Occipital lobe (tissue), 2 donors: ENCODE results near the gene GSTO2. TPM values are rescaled to one million over a fixed set of nuclear protein-coding genes. Genes with fewer than 3 reads are reported as not detected.

Source experiments
- DNase-seq: peaks from one replicate; lab custom pipeline; 2025; lab: John Stamatoyannopoulos, UW
- total RNA-seq: library from RNA; depleted of rRNA; stranded (reverse); fragments of >200 nt; gene quantifications from one replicate; pipeline ENCODE4 v1.2.3, GENCODE V29; 2014

The GSTO2 gene
- total RNA-seq, 1 donor from 2014 or later = 0.62 TPM

- DNase-seq = no peak
These were observed 10.7 kb downstream of the GSTO2 start for GRCh38 chr10:104279550-104280259.

- DNase-seq = no peak
These were observed 12.7 kb downstream of the GSTO2 start for GRCh38 chr10:104281694-104282093.

GRCh38 chr10:104284846-104285245 is 15.9 kb downstream of the GSTO2 start:
- no peak for DNase-seq

GRCh38 chr10:104286939-104287338 is 18.0 kb downstream of the GSTO2 start:
- DNase-seq = no peak

GRCh38 chr10:104288355-104288754 is 19.4 kb downstream of the GSTO2 start:
- no peak for DNase-seq

- peak; percentile 84 for DNase-seq
These were observed 22.5 kb downstream of the GSTO2 start for GRCh38 chr10:104291439-104291951.

GRCh38 chr10:104293011-104293410 is 24.0 kb downstream of the GSTO2 start:
- no peak for DNase-seq

- no peak for DNase-seq
These were observed 24.9 kb downstream of the GSTO2 start for GRCh38 chr10:104293781-104294321.

- DNase-seq = no peak
These were observed 27.9 kb downstream of the GSTO2 start for GRCh38 chr10:104296687-104297436.

- no peak for DNase-seq
These were observed 29.0 kb downstream of the GSTO2 start for GRCh38 chr10:104297697-104298660.

- no peak for DNase-seq
These were observed 30.3 kb downstream of the GSTO2 start for GRCh38 chr10:104299031-104299904.

GRCh38 chr10:104300002-104300735 is 31.2 kb downstream of the GSTO2 start:
- no peak for DNase-seq

- peak; percentile 83 for DNase-seq
These were observed 31.8 kb downstream of the GSTO2 start for GRCh38 chr10:104300736-104301292.

GRCh38 chr10:104301907-104302690 is 33.1 kb downstream of the GSTO2 start:
- no peak for DNase-seq

- no peak for DNase-seq
These were observed 34.8 kb downstream of the GSTO2 start for GRCh38 chr10:104303594-104304355.

GRCh38 chr10:104304356-104304745 is 35.4 kb downstream of the GSTO2 start:
- DNase-seq = no peak

GRCh38 chr10:104304927-104305326 is 35.9 kb downstream of the GSTO2 start:
- no peak for DNase-seq

GRCh38 chr10:104306897-104307296 is 37.9 kb downstream of the GSTO2 start:
- no peak for DNase-seq
